NCI-H2107 (cell line): ENCODE data around the gene ROM1.
"Not testable (repeated sequence)": the region's sequence is repeated elsewhere in the genome, so short reads cannot be mapped to it uniquely, and the experiment has no call there.

ENCODE experiments used
- DNase-seq: peaks from one replicate; lab custom pipeline; 2025; lab: John Stamatoyannopoulos, UW

The ROM1 gene

GRCh38 chr11:62610403-62610802 is 2.7 kb upstream of the ROM1 start:
- no peak for DNase-seq

- DNase-seq: no peak
Observed at GRCh38 chr11:62610814-62611704, 2.0 kb upstream of the ROM1 start.

- no peak for DNase-seq
Observed at GRCh38 chr11:62611705-62612365, 1.2 kb upstream of the ROM1 start.

- no peak for DNase-seq
Observed at GRCh38 chr11:62613291-62613778, 278 bp downstream of the ROM1 start.

- DNase-seq: no peak
Observed at GRCh38 chr11:62614275-62614674, 1.2 kb downstream of the ROM1 start.

GRCh38 chr11:62615521-62615920 is 2.5 kb downstream of the ROM1 start:
- DNase-seq: no peak

GRCh38 chr11:62616957-62617356 is 3.9 kb downstream of the ROM1 start:
- DNase-seq: not testable (repeated sequence)

GRCh38 chr11:62621027-62621566 is 8.0 kb downstream of the ROM1 start:
- DNase-seq: no peak

GRCh38 chr11:62621567-62622470 is 8.8 kb downstream of the ROM1 start, which contains the start of gene B3GAT3:
Gene B3GAT3, minus strand, starts transcription at chr11:62621986. Its CDS starts 39 bp downstream, at chr11:62621947.
- DNase-seq: peak; percentile 93

GRCh38 chr11:62622476-62623089 is 9.5 kb downstream of the ROM1 start:
- DNase-seq: no peak

- no peak for DNase-seq
Observed at GRCh38 chr11:62627713-62628112, 14.7 kb downstream of the ROM1 start.

- no peak for DNase-seq
Observed at GRCh38 chr11:62632492-62632891, 19.4 kb downstream of the ROM1 start.

GRCh38 chr11:62644220-62644619 is 31.2 kb downstream of the ROM1 start:
- no peak for DNase-seq

GRCh38 chr11:62645671-62645945 is 32.6 kb downstream of the ROM1 start:
- DNase-seq: no peak

- DNase-seq: peak; percentile 95
Observed at GRCh38 chr11:62645946-62646824, 33.1 kb downstream of the ROM1 start, which contains the start of gene GANAB. Gene GANAB, minus strand, starts transcription at chr11:62646613. Its CDS starts 14 bp downstream, at chr11:62646599.

- no peak for DNase-seq
Observed at GRCh38 chr11:62646825-62647608, 34.0 kb downstream of the ROM1 start.

GRCh38 chr11:62647609-62648005 is 34.5 kb downstream of the ROM1 start:
- DNase-seq: no peak

GRCh38 chr11:62648185-62648966 is 35.3 kb downstream of the ROM1 start:
- DNase-seq: no peak

GRCh38 chr11:62648967-62649364 is 35.9 kb downstream of the ROM1 start:
- DNase-seq: no peak
